GM12872 (cell line): ENCODE data around the gene FSIP1.

Experiments used
- CTCF ChIP-seq: IDR thresholded peaks from 3 replicates; pipeline ENCODE4 v1.5.1; 2011; ENCODE audit warnings: low read depth, mild to moderate bottlenecking, low read length, moderate library complexity; ENCODE audit not compliant: insufficient read depth

The FSIP1 gene

GRCh38 chr15:39682366-39682765 lies 100.3 kb downstream of the FSIP1 start:
- no peak for TF ChIP-seq CTCF

GRCh38 chr15:39680868-39681267 lies 101.8 kb downstream of the FSIP1 start:
- no peak for TF ChIP-seq CTCF

GRCh38 chr15:39672666-39673065 lies 110.0 kb downstream of the FSIP1 start:
- TF ChIP-seq CTCF: no peak

GRCh38 chr15:39672184-39672583 lies 110.5 kb downstream of the FSIP1 start:
- TF ChIP-seq CTCF: no peak

GRCh38 chr15:39670687-39671086 lies 112.0 kb downstream of the FSIP1 start:
- TF ChIP-seq CTCF: no peak

- TF ChIP-seq CTCF: no peak
Measured at GRCh38 chr15:39669661-39670060, 113.0 kb downstream of the FSIP1 start.

GRCh38 chr15:39669241-39669640 lies 113.4 kb downstream of the FSIP1 start:
- TF ChIP-seq CTCF: no peak

- TF ChIP-seq CTCF: no peak
Measured at GRCh38 chr15:39668457-39668856, 114.2 kb downstream of the FSIP1 start.
